Measurements from ENCODE around the gene BRI3.

The BRI3 gene

GRCh38 chr7:98285157-98286092 lies 3.9 kb downstream of the BRI3 start:
- DNase-seq (ENCODE audit: extremely low spot score, insufficient read length, low read depth): no peak
- no peak for FAIRE-seq

GRCh38 chr7:98286093-98286539 lies 4.6 kb downstream of the BRI3 start:
- no peak for DNase-seq (ENCODE audit: extremely low spot score, insufficient read length, low read depth)
- FAIRE-seq: no peak

- DNase-seq (ENCODE audit: extremely low spot score, insufficient read length, low read depth) (no peak), FAIRE-seq (no peak)
These were observed 5.4 kb downstream of the BRI3 start for GRCh38 chr7:98286701-98287485.

- FAIRE-seq (no peak), DNase-seq (ENCODE audit: extremely low spot score, insufficient read length, low read depth) (no peak)
These were observed 6.0 kb downstream of the BRI3 start for GRCh38 chr7:98287486-98287959.

- no peak for FAIRE-seq
- DNase-seq (ENCODE audit: extremely low spot score, insufficient read length, low read depth): no peak
These were observed 6.8 kb downstream of the BRI3 start for GRCh38 chr7:98288064-98288823.

- FAIRE-seq (no peak), DNase-seq (ENCODE audit: extremely low spot score, insufficient read length, low read depth) (no peak)
These were observed 7.9 kb downstream of the BRI3 start for GRCh38 chr7:98289333-98289875.

- FAIRE-seq: no peak
- DNase-seq (ENCODE audit: extremely low spot score, insufficient read length, low read depth): no peak
These were observed 10.2 kb downstream of the BRI3 start for GRCh38 chr7:98291717-98292116.

- FAIRE-seq: no peak
- DNase-seq (ENCODE audit: extremely low spot score, insufficient read length, low read depth): no peak
These were observed 11.8 kb downstream of the BRI3 start for GRCh38 chr7:98293265-98293664.

- DNase-seq (ENCODE audit: extremely low spot score, insufficient read length, low read depth) (no peak), FAIRE-seq (no peak)
These were observed 12.3 kb downstream of the BRI3 start for GRCh38 chr7:98293746-98294145.

GRCh38 chr7:98294326-98294725 lies 12.8 kb downstream of the BRI3 start:
- no peak for FAIRE-seq
- no peak for DNase-seq (ENCODE audit: extremely low spot score, insufficient read length, low read depth)

- FAIRE-seq (no peak), DNase-seq (ENCODE audit: extremely low spot score, insufficient read length, low read depth) (peak; percentile 58)
These were observed 13.4 kb downstream of the BRI3 start for GRCh38 chr7:98294798-98295382.

GRCh38 chr7:98295467-98296192 lies 14.1 kb downstream of the BRI3 start:
- no peak for DNase-seq (ENCODE audit: extremely low spot score, insufficient read length, low read depth)

GRCh38 chr7:98296833-98297232 lies 15.3 kb downstream of the BRI3 start:
- FAIRE-seq (no peak), DNase-seq (ENCODE audit: extremely low spot score, insufficient read length, low read depth) (no peak)

More at GRCh38 chr7:98295467-98296192, 14.1 kb downstream of the BRI3 start:
- no peak for FAIRE-seq

- FAIRE-seq: no peak
- no peak for DNase-seq (ENCODE audit: extremely low spot score, insufficient read length, low read depth)
These were observed 16.3 kb downstream of the BRI3 start for GRCh38 chr7:98297626-98298286.

GRCh38 chr7:98300595-98301372 lies 19.3 kb downstream of the BRI3 start:
- no peak for FAIRE-seq

GRCh38 chr7:98301693-98302470 lies 20.4 kb downstream of the BRI3 start:
- no peak for FAIRE-seq
- DNase-seq (ENCODE audit: extremely low spot score, insufficient read length, low read depth): no peak

More at GRCh38 chr7:98300595-98301372, 19.3 kb downstream of the BRI3 start:
- no peak for DNase-seq (ENCODE audit: extremely low spot score, insufficient read length, low read depth)
